22Rv1 (cell line): ENCODE measurements around the gene TMED4.

Experiments used
- ZFX ChIP-seq: fragments of 450-650 bp; IDR thresholded peaks from 2 replicates; pipeline ENCODE4 v1.6.1; 2017; ENCODE audit warnings: antibody characterized with exemption, borderline replicate concordance
- TF ChIP-seq, protein P1 (sequence below): fragments of 450-650 bp; IDR thresholded peaks from 2 replicates; pipeline ENCODE4 v1.5.1; 2017; ENCODE audit warnings: mild to moderate bottlenecking

DNA sequence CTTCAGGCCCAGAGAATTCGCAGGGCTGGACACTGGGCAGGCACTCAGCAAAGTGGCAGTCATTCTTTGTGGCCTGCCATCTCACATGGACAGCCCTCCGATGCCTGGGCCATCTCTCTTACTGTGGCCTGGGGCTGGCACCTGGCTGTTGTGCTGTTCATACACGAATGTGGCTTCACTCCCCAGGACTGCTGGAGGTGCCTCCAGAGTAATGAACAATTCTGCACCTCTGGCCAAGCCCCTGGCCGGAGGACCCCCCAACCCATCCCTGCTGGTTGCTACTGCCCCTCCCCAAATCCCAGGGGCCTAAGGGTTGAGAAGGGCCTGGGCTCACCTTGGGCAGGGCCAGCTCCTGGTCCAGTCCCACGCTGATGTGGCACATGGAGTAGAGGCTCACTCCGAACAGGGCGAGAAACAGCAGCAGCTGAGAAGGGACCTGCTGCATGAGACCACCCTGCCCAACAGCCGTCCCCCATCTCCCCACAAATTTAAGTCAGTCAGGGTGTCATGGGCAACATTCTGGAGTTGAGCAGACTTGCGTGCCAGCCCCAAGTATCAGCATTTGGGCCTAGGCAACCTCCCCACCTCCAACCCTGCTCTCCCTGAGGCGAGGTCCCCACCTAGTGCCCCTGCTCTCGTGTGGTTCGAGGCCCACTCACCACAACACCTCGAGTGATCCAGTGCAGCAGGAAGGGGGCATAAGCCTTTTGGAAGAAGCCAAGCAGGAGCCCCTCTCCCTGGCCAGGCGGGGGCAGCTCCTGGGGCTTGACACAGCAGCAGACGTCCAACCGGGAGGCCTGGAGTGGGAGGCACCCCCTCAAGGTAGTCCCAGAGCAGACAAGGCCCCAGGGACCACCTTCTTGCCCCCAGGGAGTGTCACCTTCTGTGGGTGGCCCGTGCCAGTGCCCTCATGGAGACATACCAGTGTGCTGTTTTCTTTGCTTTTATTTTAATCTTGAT, 50.3 kb downstream of the TMED4 start:
- TF ChIP-seq ZFX: no peak
- TF ChIP-seq, protein P1, sequence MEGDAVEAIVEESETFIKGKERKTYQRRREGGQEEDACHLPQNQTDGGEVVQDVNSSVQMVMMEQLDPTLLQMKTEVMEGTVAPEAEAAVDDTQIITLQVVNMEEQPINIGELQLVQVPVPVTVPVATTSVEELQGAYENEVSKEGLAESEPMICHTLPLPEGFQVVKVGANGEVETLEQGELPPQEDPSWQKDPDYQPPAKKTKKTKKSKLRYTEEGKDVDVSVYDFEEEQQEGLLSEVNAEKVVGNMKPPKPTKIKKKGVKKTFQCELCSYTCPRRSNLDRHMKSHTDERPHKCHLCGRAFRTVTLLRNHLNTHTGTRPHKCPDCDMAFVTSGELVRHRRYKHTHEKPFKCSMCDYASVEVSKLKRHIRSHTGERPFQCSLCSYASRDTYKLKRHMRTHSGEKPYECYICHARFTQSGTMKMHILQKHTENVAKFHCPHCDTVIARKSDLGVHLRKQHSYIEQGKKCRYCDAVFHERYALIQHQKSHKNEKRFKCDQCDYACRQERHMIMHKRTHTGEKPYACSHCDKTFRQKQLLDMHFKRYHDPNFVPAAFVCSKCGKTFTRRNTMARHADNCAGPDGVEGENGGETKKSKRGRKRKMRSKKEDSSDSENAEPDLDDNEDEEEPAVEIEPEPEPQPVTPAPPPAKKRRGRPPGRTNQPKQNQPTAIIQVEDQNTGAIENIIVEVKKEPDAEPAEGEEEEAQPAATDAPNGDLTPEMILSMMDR: no peak
